MM.1S (cell line): ENCODE measurements around the gene NAT16.

Experiments
- EZH2 ChIP-seq: fragments of 300-600 bp; sonication (generic); optimal IDR thresholded peaks from 2 replicates; pipeline ENCODE3; 2017; ENCODE audit warnings: low read depth, mild to moderate bottlenecking, antibody characterized with exemption, low read length, mixed read lengths
- TF ChIP-seq, protein P1 (sequence below): fragments of 300-600 bp; sonication (generic); IDR thresholded peaks from 2 replicates; pipeline ENCODE4 v1.5.1; 2016; ENCODE audit warnings: antibody characterized with exemption, low read length, mixed read lengths

DNA sequence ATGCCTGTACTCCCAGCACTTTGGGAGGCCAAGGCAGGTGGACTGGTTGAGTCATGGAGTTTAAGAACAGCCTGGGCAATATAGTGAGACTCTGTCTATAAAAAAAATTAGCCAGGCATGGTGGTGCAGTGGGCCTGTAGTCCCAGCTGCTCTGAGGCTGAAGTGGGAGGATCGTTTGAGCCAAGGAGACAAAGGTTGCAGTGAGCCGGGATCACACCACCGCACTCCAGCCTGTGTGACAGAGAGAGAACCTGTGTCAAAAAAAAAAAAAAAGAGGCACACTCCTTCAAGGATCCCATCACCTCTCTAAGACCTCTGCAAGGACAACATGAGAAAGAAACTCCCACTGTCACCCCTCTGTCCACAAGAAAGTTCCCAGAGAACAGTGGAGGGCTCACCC, 4.4 kb downstream of the NAT16 start:
- TF ChIP-seq EZH2, result no peak
- TF ChIP-seq, protein P1, sequence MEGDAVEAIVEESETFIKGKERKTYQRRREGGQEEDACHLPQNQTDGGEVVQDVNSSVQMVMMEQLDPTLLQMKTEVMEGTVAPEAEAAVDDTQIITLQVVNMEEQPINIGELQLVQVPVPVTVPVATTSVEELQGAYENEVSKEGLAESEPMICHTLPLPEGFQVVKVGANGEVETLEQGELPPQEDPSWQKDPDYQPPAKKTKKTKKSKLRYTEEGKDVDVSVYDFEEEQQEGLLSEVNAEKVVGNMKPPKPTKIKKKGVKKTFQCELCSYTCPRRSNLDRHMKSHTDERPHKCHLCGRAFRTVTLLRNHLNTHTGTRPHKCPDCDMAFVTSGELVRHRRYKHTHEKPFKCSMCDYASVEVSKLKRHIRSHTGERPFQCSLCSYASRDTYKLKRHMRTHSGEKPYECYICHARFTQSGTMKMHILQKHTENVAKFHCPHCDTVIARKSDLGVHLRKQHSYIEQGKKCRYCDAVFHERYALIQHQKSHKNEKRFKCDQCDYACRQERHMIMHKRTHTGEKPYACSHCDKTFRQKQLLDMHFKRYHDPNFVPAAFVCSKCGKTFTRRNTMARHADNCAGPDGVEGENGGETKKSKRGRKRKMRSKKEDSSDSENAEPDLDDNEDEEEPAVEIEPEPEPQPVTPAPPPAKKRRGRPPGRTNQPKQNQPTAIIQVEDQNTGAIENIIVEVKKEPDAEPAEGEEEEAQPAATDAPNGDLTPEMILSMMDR, result no peak
